ENCODE measurements around the gene RASSF5. TPM values are rescaled to one million over a fixed set of nuclear protein-coding genes. Genes with fewer than 3 reads are reported as not detected.

The RASSF5 gene
- polyA plus RNA-seq, 1 donor from 2014 or later = 4.0 TPM

DNA sequence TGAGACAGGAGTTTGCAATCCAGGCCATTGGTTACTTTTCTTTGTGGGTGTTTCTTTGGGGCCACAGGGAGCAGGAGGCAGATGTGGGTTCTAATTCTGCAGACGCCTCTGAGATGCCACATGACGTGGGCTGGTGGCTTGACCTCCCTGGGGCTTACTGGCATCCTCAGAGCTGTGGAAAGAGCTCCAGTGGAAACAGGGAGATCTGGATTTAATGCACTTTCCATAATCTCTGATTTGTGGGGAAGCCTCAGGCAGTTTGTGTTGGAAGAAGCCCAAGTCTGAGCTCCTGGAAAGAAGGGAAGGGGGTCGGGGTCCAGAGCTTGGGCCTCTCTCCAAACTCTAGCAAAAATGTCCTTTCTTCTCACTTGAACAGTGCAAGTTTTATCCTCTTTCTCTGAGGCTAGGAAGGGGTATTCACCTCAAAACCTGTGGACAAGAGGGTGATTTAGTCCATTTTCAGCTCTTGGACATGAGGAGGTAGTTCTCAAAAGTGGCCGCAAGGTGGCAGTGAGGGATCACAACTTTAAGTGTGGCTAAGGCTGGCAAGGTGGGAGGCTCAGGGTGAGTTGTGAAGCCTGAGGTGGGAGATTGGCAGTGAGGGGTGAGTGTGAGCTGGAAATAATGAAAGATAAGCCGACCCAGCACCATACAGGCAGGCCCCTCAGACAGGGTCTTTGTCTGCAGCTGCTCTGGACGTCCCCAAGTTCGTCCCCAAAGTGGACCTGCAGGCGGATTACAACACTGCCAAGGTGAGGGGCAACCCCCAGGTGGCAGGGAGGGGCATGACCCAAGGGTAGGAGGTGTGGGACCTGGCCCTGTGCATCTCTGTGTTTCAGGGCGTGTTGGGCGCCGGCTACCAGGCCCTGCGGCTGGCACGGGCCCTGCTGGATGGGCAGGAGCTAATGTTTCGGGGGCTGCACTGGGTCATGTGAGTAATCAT, 27.9 kb upstream of the RASSF5 start:
- no peak overlapping the region for H3K27ac ChIP-seq (ENCODE audit: low read length)

DNA sequence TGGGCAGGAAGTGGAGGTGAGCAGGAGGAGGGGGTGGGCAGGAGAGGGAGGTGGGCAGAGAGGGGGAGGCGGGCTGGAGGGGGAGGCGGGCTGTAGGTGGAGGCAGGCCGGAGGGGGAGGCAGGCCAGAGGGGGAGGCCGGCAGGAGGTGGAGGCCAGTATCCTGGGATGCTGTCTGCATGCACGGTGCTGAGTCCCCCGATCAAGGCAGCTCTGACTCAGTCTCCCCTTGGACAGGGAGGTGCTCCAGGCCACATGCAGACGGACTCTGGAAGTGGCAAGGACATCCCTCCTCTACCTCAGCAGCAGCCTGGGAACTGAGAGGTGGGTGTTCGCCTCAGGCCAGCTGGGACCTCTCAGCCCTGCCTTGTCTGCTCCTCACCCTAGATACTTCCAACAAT, 27.1 kb upstream of the RASSF5 start:
- Histone ChIP-seq H3K27me3 (ENCODE audit: insufficient read depth, low read depth, low read length) (no peaks in the 10 kb centered on the region), H3K4me2 (ENCODE audit: low read length) (no peak overlapping the region), H3K36me3 (ENCODE audit: insufficient read depth, low read length) (no peaks in the 10 kb centered on the region), H3K27ac (ENCODE audit: low read length) (no peak overlapping the region), H3K4me3 (ENCODE audit: low read length) (no peak overlapping the region), H3K79me2 (replicated peaks; ENCODE audit: insufficient read depth, low read length) (no peaks in the 10 kb centered on the region), H3K9me2 (ENCODE audit: insufficient read depth, low read length) (no peaks in the 10 kb centered on the region), H3K9ac (ENCODE audit: low read length) (no peak overlapping the region), H3K9me3 (ENCODE audit: low read length) (no peaks in the 10 kb centered on the region), H4K20me1 (ENCODE audit: insufficient read depth) (no peaks in the 10 kb centered on the region), H3F3A (ENCODE audit: insufficient read depth, low read length, poor library complexity, severe bottlenecking) (no peaks in the 10 kb centered on the region), H2AFZ (ENCODE audit: low read depth, low read length) (no peak overlapping the region)
- TF ChIP-seq RAD21 (conservative IDR thresholded peaks at IDR 0.05) (no peak), EP300 (conservative IDR thresholded peaks at IDR 0.05; ENCODE audit: poor library complexity, severe bottlenecking) (no peak), TAF1 (IDR thresholded peaks at IDR 0.05; ENCODE audit: low read depth) (no peak), SMC3 (conservative IDR thresholded peaks at IDR 0.05; ENCODE audit: poor library complexity) (no peak), EZH2 (IDR thresholded peaks at IDR 0.05; ENCODE audit: borderline replicate concordance, insufficient read depth, low read length, poor library complexity, severe bottlenecking) (no peak), MXI1 (conservative IDR thresholded peaks at IDR 0.05; ENCODE audit: poor library complexity, severe bottlenecking) (no peak), POLR2AphosphoS5 (IDR thresholded peaks at IDR 0.05) (no peak)
- TF ChIP-seq, protein P1, sequence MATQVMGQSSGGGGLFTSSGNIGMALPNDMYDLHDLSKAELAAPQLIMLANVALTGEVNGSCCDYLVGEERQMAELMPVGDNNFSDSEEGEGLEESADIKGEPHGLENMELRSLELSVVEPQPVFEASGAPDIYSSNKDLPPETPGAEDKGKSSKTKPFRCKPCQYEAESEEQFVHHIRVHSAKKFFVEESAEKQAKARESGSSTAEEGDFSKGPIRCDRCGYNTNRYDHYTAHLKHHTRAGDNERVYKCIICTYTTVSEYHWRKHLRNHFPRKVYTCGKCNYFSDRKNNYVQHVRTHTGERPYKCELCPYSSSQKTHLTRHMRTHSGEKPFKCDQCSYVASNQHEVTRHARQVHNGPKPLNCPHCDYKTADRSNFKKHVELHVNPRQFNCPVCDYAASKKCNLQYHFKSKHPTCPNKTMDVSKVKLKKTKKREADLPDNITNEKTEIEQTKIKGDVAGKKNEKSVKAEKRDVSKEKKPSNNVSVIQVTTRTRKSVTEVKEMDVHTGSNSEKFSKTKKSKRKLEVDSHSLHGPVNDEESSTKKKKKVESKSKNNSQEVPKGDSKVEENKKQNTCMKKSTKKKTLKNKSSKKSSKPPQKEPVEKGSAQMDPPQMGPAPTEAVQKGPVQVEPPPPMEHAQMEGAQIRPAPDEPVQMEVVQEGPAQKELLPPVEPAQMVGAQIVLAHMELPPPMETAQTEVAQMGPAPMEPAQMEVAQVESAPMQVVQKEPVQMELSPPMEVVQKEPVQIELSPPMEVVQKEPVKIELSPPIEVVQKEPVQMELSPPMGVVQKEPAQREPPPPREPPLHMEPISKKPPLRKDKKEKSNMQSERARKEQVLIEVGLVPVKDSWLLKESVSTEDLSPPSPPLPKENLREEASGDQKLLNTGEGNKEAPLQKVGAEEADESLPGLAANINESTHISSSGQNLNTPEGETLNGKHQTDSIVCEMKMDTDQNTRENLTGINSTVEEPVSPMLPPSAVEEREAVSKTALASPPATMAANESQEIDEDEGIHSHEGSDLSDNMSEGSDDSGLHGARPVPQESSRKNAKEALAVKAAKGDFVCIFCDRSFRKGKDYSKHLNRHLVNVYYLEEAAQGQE (IDR thresholded peaks at IDR 0.05; ENCODE audit: borderline replicate concordance) = no peak
- TF ChIP-seq, protein P2, sequence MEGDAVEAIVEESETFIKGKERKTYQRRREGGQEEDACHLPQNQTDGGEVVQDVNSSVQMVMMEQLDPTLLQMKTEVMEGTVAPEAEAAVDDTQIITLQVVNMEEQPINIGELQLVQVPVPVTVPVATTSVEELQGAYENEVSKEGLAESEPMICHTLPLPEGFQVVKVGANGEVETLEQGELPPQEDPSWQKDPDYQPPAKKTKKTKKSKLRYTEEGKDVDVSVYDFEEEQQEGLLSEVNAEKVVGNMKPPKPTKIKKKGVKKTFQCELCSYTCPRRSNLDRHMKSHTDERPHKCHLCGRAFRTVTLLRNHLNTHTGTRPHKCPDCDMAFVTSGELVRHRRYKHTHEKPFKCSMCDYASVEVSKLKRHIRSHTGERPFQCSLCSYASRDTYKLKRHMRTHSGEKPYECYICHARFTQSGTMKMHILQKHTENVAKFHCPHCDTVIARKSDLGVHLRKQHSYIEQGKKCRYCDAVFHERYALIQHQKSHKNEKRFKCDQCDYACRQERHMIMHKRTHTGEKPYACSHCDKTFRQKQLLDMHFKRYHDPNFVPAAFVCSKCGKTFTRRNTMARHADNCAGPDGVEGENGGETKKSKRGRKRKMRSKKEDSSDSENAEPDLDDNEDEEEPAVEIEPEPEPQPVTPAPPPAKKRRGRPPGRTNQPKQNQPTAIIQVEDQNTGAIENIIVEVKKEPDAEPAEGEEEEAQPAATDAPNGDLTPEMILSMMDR (IDR thresholded peaks at IDR 0.05; ENCODE audit: poor library complexity, severe bottlenecking) = no peak

More for the DNA sequence above, 27.9 kb upstream of the RASSF5 start:
- H3F3A ChIP-seq (ENCODE audit: insufficient read depth, low read length, poor library complexity, severe bottlenecking) = no peaks in the 10 kb centered on the region
- no peaks in the 10 kb centered on the region for H3K36me3 ChIP-seq (ENCODE audit: insufficient read depth, low read length)
- no peak overlapping the region for H3K9ac ChIP-seq (ENCODE audit: low read length)
- no peak overlapping the region for H2AFZ ChIP-seq (ENCODE audit: low read depth, low read length)
- no peaks in the 10 kb centered on the region for H3K27me3 ChIP-seq (ENCODE audit: insufficient read depth, low read depth, low read length)
- H3K79me2 ChIP-seq (replicated peaks; ENCODE audit: insufficient read depth, low read length) = no peaks in the 10 kb centered on the region
- TF ChIP-seq, protein P1 (IDR thresholded peaks at IDR 0.05; ENCODE audit: borderline replicate concordance) = no peak
- TF ChIP-seq EZH2 (IDR thresholded peaks at IDR 0.05; ENCODE audit: borderline replicate concordance, insufficient read depth, low read length, poor library complexity, severe bottlenecking) (no peak), SMC3 (conservative IDR thresholded peaks at IDR 0.05; ENCODE audit: poor library complexity) (peak; percentile 93), RAD21 (conservative IDR thresholded peaks at IDR 0.05) (peak; percentile 93), POLR2AphosphoS5 (IDR thresholded peaks at IDR 0.05) (no peak), TAF1 (IDR thresholded peaks at IDR 0.05; ENCODE audit: low read depth) (no peak), EP300 (conservative IDR thresholded peaks at IDR 0.05; ENCODE audit: poor library complexity, severe bottlenecking) (no peak), MXI1 (conservative IDR thresholded peaks at IDR 0.05; ENCODE audit: poor library complexity, severe bottlenecking) (no peak)
- TF ChIP-seq, protein P2 (IDR thresholded peaks at IDR 0.05; ENCODE audit: poor library complexity, severe bottlenecking) = peak; percentile 94
- no peaks in the 10 kb centered on the region for H3K9me2 ChIP-seq (ENCODE audit: insufficient read depth, low read length)
- H3K4me2 ChIP-seq (ENCODE audit: low read length) = no peak overlapping the region
- H3K9me3 ChIP-seq (ENCODE audit: low read length) = no peaks in the 10 kb centered on the region
- H3K4me3 ChIP-seq (ENCODE audit: low read length) = no peak overlapping the region
- no peaks in the 10 kb centered on the region for H4K20me1 ChIP-seq (ENCODE audit: insufficient read depth)

Measured in neural cell (in vitro differentiated cells).